Mesenchymal stem cell (in vitro differentiated cells and primary cell): ENCODE data around the gene ABCC4.

Source experiments
- DNase-seq: peaks from one replicate; pipeline ENCODE4 v3.0.0-alpha.2; 2013
- H2AFZ ChIP-seq: one replicate; pipeline ENCODE4 v1.6.1; 2013; ENCODE audit warnings: low read depth, mild to moderate bottlenecking, control low read depth, inconsistent platforms, low read length, moderate library complexity
- H2AK5ac ChIP-seq: 2 replicates; pipeline ENCODE4 v1.6.1; 2013; ENCODE audit warnings: low read length, moderate library complexity, mild to moderate bottlenecking, inconsistent platforms; ENCODE audit not compliant: severe bottlenecking
- H2BK120ac ChIP-seq: one replicate; pipeline ENCODE4 v1.6.1; 2013; ENCODE audit warnings: low read depth, mild to moderate bottlenecking, inconsistent platforms, low read length, moderate library complexity
- H2BK12ac ChIP-seq, 2 experiments: one replicate each; pipeline ENCODE4 v1.6.1; 2013; ENCODE audit warnings: inconsistent platforms in 2 of 2, low read length in 2 of 2, mild to moderate bottlenecking in 2 of 2, moderate library complexity in 2 of 2, control low read depth in 1 of 2
- H2BK15ac ChIP-seq: one replicate; pipeline ENCODE4 v1.6.1; 2013; ENCODE audit warnings: mild to moderate bottlenecking, low read depth, inconsistent platforms; ENCODE audit not compliant: poor library complexity, severe bottlenecking
- H2BK5ac ChIP-seq: 2 replicates; pipeline ENCODE4 v1.6.1; 2013; ENCODE audit warnings: low read depth, mild to moderate bottlenecking, low read length, control low read depth, inconsistent platforms; ENCODE audit not compliant: poor library complexity, severe bottlenecking
- H3K14ac ChIP-seq, 2 experiments: one replicate each; pipeline ENCODE4 v1.6.1; 2013; ENCODE audit warnings: inconsistent platforms in 2 of 2, low read length in 2 of 2, control low read depth in 1 of 2, mild to moderate bottlenecking in 1 of 2, moderate library complexity in 1 of 2
- H3K18ac ChIP-seq, 2 experiments: one replicate each; pipeline ENCODE4 v1.6.1; 2013; ENCODE audit warnings: inconsistent platforms in 2 of 2, low read length in 2 of 2, control low read depth in 1 of 2, low read depth in 1 of 2, mild to moderate bottlenecking in 1 of 2
- H3K23ac ChIP-seq, 2 experiments: one replicate each; pipeline ENCODE4 v1.6.1; 2013; ENCODE audit warnings: inconsistent platforms in 2 of 2, low read length in 2 of 2, mild to moderate bottlenecking in 2 of 2, moderate library complexity in 2 of 2, control low read depth in 1 of 2
- H3K27ac ChIP-seq: 2 replicates; pipeline ENCODE4 v1.5.1; 2013; ENCODE audit warnings: mild to moderate bottlenecking, moderate library complexity, low read length, control low read depth, inconsistent platforms; ENCODE audit not compliant: poor library complexity, severe bottlenecking
- H3K27me3 ChIP-seq, 2 experiments: 2 replicates each; pipeline versions ENCODE4 v1.6.1 to v1.7.0; 2013; ENCODE audit warnings: low read length in 2 of 2, mild to moderate bottlenecking in 2 of 2, moderate library complexity in 2 of 2, control low read depth in 1 of 2, inconsistent platforms in 1 of 2; ENCODE audit not compliant: control insufficient read depth in 1 of 2, insufficient read depth in 1 of 2
- H3K36me3 ChIP-seq, 2 experiments: 2 replicates each; pipeline versions ENCODE4 v1.6.1 to v1.7.0; 2013; ENCODE audit warnings: low read length in 2 of 2, control low read depth in 1 of 2, inconsistent platforms in 1 of 2, low read depth in 1 of 2, mild to moderate bottlenecking in 1 of 2; ENCODE audit not compliant: insufficient read depth in 2 of 2, control insufficient read depth in 1 of 2
- H3K4ac ChIP-seq, 2 experiments: one replicate each; pipeline ENCODE4 v1.6.1; 2013; ENCODE audit warnings: inconsistent platforms in 2 of 2, low read length in 2 of 2, mild to moderate bottlenecking in 2 of 2, moderate library complexity in 2 of 2, control low read depth in 1 of 2, low read depth in 1 of 2
- H3K4me1 ChIP-seq: 2 replicates; pipeline ENCODE4 v1.6.1; 2013; ENCODE audit warnings: low read depth, low read length, control low read depth; ENCODE audit not compliant: control insufficient read depth, insufficient read depth
- H3K4me2 ChIP-seq: 2 replicates; pipeline ENCODE4 v1.6.1; 2013; ENCODE audit warnings: low read length, mild to moderate bottlenecking, inconsistent platforms; ENCODE audit not compliant: poor library complexity, severe bottlenecking
- H3K4me3 ChIP-seq, 2 experiments: 2 replicates each; pipeline versions ENCODE4 v1.5.1 to v1.7.0; 2013; ENCODE audit warnings: low read length in 2 of 2, mild to moderate bottlenecking in 2 of 2, control low read depth in 1 of 2, low read depth in 1 of 2; ENCODE audit not compliant: insufficient read depth in 1 of 2
- H3K79me1 ChIP-seq: replicated peaks from 2 replicates; pipeline ENCODE4 v1.6.1; 2013; ENCODE audit warnings: mild to moderate bottlenecking, control low read depth, low read length, inconsistent platforms; ENCODE audit not compliant: poor library complexity, severe bottlenecking
- H3K9ac ChIP-seq: 2 replicates; pipeline ENCODE4 v1.7.0; 2013; ENCODE audit warnings: mild to moderate bottlenecking, low read length, moderate library complexity
- H3K9me3 ChIP-seq: 2 replicates; pipeline ENCODE4 v1.7.0; 2013; ENCODE audit warnings: mild to moderate bottlenecking, low read length; ENCODE audit not compliant: control insufficient read depth
- H4K8ac ChIP-seq: one replicate; pipeline ENCODE4 v1.6.1; 2013; ENCODE audit warnings: inconsistent platforms, mild to moderate bottlenecking, low read length, moderate library complexity
- H4K91ac ChIP-seq: one replicate; pipeline ENCODE4 v1.6.1; 2013; ENCODE audit warnings: mild to moderate bottlenecking, low read length, inconsistent platforms
- WGBS: methylation state at CpG from one replicate; pipeline ENCODE4 v1.1.7; 2013; ENCODE audit warnings: mixed read lengths; 5-methylcytosine and 5-hydroxymethylcytosine counted together

ABCC4 gene

DNA sequence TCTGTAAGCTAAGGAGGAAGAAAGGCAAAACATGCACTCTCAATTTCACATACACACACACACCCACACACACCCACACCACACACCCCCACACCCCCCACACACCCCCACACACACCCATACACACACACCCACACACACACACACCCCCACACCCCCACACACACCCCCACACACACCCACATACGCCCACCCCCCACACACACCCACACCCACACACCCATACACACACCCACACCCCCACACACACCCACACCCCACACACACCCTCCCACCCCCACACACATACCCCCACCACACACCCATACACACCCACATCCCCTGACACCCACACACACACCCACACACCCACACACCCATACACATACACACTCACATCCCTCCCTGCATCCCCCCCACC is 276.1 kb downstream of the ABCC4 start:
- no peak overlapping the region for H3K4me3 ChIP-seq
- H2BK12ac ChIP-seq: no peak overlapping the region
- H3K79me1 ChIP-seq: peaks cover 3% of the 10 kb centered on the region
- no CpG with 5 or more reads among the region's 1 CpG for WGBS
- H2AFZ ChIP-seq: no peak overlapping the region
- no peak overlapping the region for H3K18ac ChIP-seq
- H3K27me3 ChIP-seq: no peaks in the 10 kb centered on the region
- H3K14ac ChIP-seq: no peak overlapping the region
- no peak for DNase-seq
- H3K27ac ChIP-seq: no peak overlapping the region
- no peak overlapping the region for H2BK5ac ChIP-seq
- no peak overlapping the region for H2BK15ac ChIP-seq
- no peak overlapping the region for H3K9ac ChIP-seq
- H3K36me3 ChIP-seq: peaks cover 5 to 15% of the 10 kb centered on the region in 2 experiments
- H2BK120ac ChIP-seq: no peak overlapping the region
- H4K91ac ChIP-seq: no peak overlapping the region
- H3K4me1 ChIP-seq: no peaks in the 10 kb centered on the region
- H2AK5ac ChIP-seq: no peak overlapping the region
- H3K4ac ChIP-seq: no peak overlapping the region
- H4K8ac ChIP-seq: no peak overlapping the region
- H3K4me2 ChIP-seq: no peak overlapping the region
- no peak overlapping the region for H3K23ac ChIP-seq
- no peaks in the 10 kb centered on the region for H3K9me3 ChIP-seq

DNA sequence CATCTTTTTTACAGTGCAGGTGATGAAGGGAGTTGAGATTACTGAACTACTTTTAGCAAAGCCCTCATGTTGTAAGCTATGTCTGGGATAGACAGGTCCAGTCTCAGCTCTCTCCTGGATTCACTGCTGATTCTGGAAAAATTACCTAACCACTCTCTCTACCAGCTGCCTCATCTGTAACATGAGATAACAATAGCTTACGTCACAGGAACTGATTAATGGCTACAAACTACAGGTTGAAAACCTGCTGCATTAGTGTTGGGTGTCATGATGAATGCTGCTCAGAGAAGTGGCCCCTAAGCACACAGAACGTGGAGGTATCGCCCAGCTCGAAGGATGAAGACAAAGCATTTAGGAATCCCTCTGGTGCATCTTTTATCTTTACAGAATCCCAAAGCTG is 277.8 kb downstream of the ABCC4 start:
- no peak for DNase-seq
- Histone ChIP-seq H3K4ac (no peak overlapping the region), H2BK12ac (no peak overlapping the region)

DNA sequence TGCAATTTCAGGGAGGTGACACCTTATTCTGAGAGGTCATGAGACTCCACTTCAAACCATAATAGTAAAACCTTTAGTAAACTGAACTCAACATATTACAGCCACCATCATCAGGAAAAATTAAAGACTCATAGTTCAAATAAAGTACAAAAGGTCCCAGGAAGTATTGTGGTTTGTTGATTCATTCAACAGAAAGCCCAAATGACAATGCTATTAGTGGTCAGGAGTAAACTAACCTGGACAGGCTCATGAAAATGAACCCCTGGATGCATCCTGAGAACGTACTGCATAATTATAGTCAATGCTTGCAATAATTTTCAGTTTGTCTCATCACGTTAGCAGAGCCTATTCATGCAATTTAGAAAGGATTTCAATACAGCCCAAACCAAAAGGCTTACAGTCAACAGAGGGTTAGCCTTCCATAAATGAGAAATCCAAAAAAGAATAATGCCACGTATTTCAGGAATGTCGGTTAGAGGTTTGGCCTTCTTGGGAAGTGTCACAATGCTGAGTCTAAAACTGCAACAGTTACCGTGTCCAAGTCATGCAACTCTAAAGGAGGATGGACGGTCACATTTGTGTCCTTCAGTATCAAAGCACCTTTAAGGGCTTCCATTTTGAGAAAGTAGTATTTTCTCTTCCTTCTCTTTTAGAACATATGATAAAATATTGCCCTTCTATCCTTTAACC is 280.8 kb downstream of the ABCC4 start:
- Histone ChIP-seq H3K9ac (no peak overlapping the region), H3K9me3 (no peaks in the 10 kb centered on the region), H3K27ac (no peak overlapping the region), H3K4me1 (no peaks in the 10 kb centered on the region), H2BK12ac (no peak overlapping the region), H3K27me3 (no peaks in the 10 kb centered on the region), H4K91ac (no peak overlapping the region), H3K36me3 (peaks cover 0 to 22% of the 10 kb centered on the region in 2 experiments), H4K8ac (no peak overlapping the region), H3K18ac (no peak overlapping the region), H2BK120ac (no peak overlapping the region), H3K4me3 (no peak overlapping the region), H3K23ac (no peak overlapping the region), H2BK15ac (no peak overlapping the region), H3K4me2 (no peak overlapping the region), H2BK5ac (no peak overlapping the region), H3K14ac (no peak overlapping the region), H2AFZ (no peak overlapping the region), H3K4ac (no peak overlapping the region), H2AK5ac (no peak overlapping the region), H3K79me1 (peaks cover 2% of the 10 kb centered on the region)
- 98% methylated on average over 6 of the region's 6 CpGs for WGBS
- no peak for DNase-seq

More for the DNA sequence above, 277.8 kb downstream of the ABCC4 start:
- H3K4me1 ChIP-seq: no peaks in the 10 kb centered on the region
- no peaks in the 10 kb centered on the region for H3K27me3 ChIP-seq
- no peak overlapping the region for H3K9ac ChIP-seq
- no peak overlapping the region for H2AK5ac ChIP-seq
- H3K79me1 ChIP-seq: peaks cover 2% of the 10 kb centered on the region
- H3K23ac ChIP-seq: no peak overlapping the region
- peaks cover 0 to 22% of the 10 kb centered on the region in 2 experiments for H3K36me3 ChIP-seq
- no peak overlapping the region for H3K27ac ChIP-seq
- 96% methylated on average over 4 of the region's 4 CpGs for WGBS
- no peak overlapping the region for H2AFZ ChIP-seq
- no peak overlapping the region for H4K8ac ChIP-seq
- no peak overlapping the region for H2BK5ac ChIP-seq
- no peak overlapping the region for H2BK15ac ChIP-seq
- H3K9me3 ChIP-seq: no peaks in the 10 kb centered on the region
- no peak overlapping the region for H3K14ac ChIP-seq
- H3K4me3 ChIP-seq: no peak overlapping the region
- H2BK120ac ChIP-seq: no peak overlapping the region
- H4K91ac ChIP-seq: no peak overlapping the region
- no peak overlapping the region for H3K18ac ChIP-seq
- H3K4me2 ChIP-seq: no peak overlapping the region

DNA sequence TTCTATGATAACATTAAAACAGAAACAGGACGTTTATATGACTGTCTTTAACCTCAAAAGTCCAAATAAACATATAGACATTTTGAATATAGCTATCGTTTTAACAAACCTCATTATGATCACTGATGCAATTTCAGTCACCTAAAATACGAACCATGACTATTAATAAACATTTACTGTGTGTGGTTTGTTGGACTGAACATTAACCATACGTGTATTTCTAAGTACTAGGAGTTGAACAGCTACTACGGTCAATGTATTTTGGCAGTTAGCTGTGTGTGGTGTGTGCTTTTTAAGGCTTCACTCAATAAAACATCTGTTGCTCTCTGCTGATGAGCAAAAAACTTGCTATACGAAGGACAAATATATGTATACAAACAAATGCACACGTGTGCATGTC is 281.4 kb downstream of the ABCC4 start:
- H2BK120ac ChIP-seq: no peak overlapping the region
- H2BK5ac ChIP-seq: no peak overlapping the region
- no peak overlapping the region for H3K4me2 ChIP-seq
- peaks cover 2% of the 10 kb centered on the region for H3K79me1 ChIP-seq
- H3K4me3 ChIP-seq: no peak overlapping the region
- H2AK5ac ChIP-seq: no peak overlapping the region
- no peak overlapping the region for H2AFZ ChIP-seq
- H3K27me3 ChIP-seq: no peaks in the 10 kb centered on the region
- no peaks in the 10 kb centered on the region for H3K4me1 ChIP-seq
- H2BK15ac ChIP-seq: no peak overlapping the region
- H4K8ac ChIP-seq: no peak overlapping the region
- H3K18ac ChIP-seq: no peak overlapping the region
- H3K36me3 ChIP-seq: peaks cover 0 to 22% of the 10 kb centered on the region in 2 experiments
- H3K9ac ChIP-seq: no peak overlapping the region
- no peak overlapping the region for H2BK12ac ChIP-seq
- no peaks in the 10 kb centered on the region for H3K9me3 ChIP-seq
- no peak overlapping the region for H3K4ac ChIP-seq
- 100% methylated on average over 4 of the region's 7 CpGs for WGBS
- H4K91ac ChIP-seq: no peak overlapping the region
- DNase-seq: no peak
- H3K27ac ChIP-seq: no peak overlapping the region
- no peak overlapping the region for H3K14ac ChIP-seq
- no peak overlapping the region for H3K23ac ChIP-seq
